Measurements from ENCODE around the gene ASIC5. TPM values are rescaled to one million over a fixed set of nuclear protein-coding genes. Genes with fewer than 3 reads are reported as not detected.

ASIC5 gene, protein sequence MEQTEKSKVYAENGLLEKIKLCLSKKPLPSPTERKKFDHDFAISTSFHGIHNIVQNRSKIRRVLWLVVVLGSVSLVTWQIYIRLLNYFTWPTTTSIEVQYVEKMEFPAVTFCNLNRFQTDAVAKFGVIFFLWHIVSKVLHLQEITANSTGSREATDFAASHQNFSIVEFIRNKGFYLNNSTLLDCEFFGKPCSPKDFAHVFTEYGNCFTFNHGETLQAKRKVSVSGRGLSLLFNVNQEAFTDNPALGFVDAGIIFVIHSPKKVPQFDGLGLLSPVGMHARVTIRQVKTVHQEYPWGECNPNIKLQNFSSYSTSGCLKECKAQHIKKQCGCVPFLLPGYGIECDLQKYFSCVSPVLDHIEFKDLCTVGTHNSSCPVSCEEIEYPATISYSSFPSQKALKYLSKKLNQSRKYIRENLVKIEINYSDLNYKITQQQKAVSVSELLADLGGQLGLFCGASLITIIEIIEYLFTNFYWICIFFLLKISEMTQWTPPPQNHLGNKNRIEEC
- not detected in 2 replicates for total RNA-seq

GRCh38 chr4:155866177-155866576, at the start of gene ASIC5:
ASIC5 (minus strand) TSS chr4:155866277; CDS start chr4:155866226, 51 bp downstream.

DNA sequence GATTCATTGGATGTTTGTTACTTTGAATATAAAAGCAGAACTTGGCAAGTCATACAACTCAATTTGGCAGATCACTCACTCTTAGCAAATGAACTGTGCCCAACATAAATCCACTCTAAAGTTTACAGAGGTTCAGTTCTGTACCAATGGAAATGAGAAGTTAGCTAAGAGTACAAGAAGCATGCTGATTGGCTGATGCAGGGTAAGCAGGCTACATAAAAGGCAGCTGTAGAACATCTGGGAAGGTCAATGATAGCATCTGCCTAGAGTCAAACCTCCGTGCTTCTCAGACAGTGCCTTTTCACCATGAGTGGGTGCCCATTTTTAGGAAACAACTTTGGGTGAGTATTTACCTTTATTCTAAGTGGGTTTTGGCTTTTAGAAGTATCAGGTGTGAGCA, 37.4 kb upstream of the ASIC5 start, which contains the start of gene TDO2:
TSS of gene TDO2 (plus strand) at position 244 of the 400 bp plus-strand sequence. CDS start at position 307, 63 bp downstream.

Other genes starting within 250 kb of the ASIC5 start
- 0.81 and 10.4 TPM in 2 replicates for gene GUCY1A1, start 199.4 kb downstream of the ASIC5 start, total RNA-seq
- gene GUCY1B1, start 107.3 kb downstream of the ASIC5 start, total RNA-seq: 4.7 and 23.7 TPM in 2 replicates
- not detected in 2 replicates for gene TDO2, start 37.4 kb upstream of the ASIC5 start, total RNA-seq
- 2.8 and 11.0 TPM in 2 replicates for gene CTSO, start 87.6 kb upstream of the ASIC5 start, total RNA-seq

Data from mesangial cell (primary cell).